Measurements from ENCODE around the gene TMPRSS13. TPM values are rescaled to one million over a fixed set of nuclear protein-coding genes. Genes with fewer than 3 reads are reported as not detected.

TMPRSS13 gene
- total RNA-seq, 8 experiments from 2014 or later: 0.11 to 0.95 (median 0.15) TPM; not detected in 1

GRCh38 chr11:117946842-117947526 is 17.8 kb upstream of the TMPRSS13 start:
- WGBS, 10 experiments: 0 to 50% (median 40%) methylated on average over 1 to 5 of the region's 7 CpGs; no CpG with 5 or more reads in 4 of the 10 experiments
- H3K4me3 ChIP-seq: no peak overlapping the region
- no peak overlapping the region for H3K27ac ChIP-seq
- H3K4me1 ChIP-seq (replicated peaks in 1 of 2): peaks cover 0 to 6% of the 10 kb centered on the region in 2 donors
- ATAC-seq (replicated peaks in 6 of 8): peak; percentile 96 to 100 (median 96)
- in situ Hi-C loops (cut with MboI; ENCODE audit: low pct_unique_long_range_greater_than_20kb in 2 of 9, low sequenced_read_pairs in 9 of 9, unreplicated experiment in 9 of 9): loop anchor here (5.0 to 25.0 kb wide), 6 partner anchors 92 to 510 kb away; no protein-coding TSS in a partner anchor

GRCh38 chr11:117946156-117946841 is 17.1 kb upstream of the TMPRSS13 start:
- no peak overlapping the region for H3K4me3 ChIP-seq
- no peak overlapping the region for H3K27ac ChIP-seq
- peaks cover 0 to 6% of the 10 kb centered on the region in 2 donors for H3K4me1 ChIP-seq (replicated peaks in 1 of 2)
- in situ Hi-C loops (cut with MboI; ENCODE audit: low pct_unique_long_range_greater_than_20kb in 2 of 9, low sequenced_read_pairs in 9 of 9, unreplicated experiment in 9 of 9): loop anchor here (5.0 to 25.0 kb wide), 6 partner anchors 91 to 509 kb away; no protein-coding TSS in a partner anchor
- WGBS, 10 experiments: 70 to 100% (median 100%) methylated on average over 1 to 2 of the region's 5 CpGs; no CpG with 5 or more reads in 7 of the 10 experiments
- peak in 1 of 8 experiments; percentile 15 for ATAC-seq (replicated peaks in 6 of 8)

DNA sequence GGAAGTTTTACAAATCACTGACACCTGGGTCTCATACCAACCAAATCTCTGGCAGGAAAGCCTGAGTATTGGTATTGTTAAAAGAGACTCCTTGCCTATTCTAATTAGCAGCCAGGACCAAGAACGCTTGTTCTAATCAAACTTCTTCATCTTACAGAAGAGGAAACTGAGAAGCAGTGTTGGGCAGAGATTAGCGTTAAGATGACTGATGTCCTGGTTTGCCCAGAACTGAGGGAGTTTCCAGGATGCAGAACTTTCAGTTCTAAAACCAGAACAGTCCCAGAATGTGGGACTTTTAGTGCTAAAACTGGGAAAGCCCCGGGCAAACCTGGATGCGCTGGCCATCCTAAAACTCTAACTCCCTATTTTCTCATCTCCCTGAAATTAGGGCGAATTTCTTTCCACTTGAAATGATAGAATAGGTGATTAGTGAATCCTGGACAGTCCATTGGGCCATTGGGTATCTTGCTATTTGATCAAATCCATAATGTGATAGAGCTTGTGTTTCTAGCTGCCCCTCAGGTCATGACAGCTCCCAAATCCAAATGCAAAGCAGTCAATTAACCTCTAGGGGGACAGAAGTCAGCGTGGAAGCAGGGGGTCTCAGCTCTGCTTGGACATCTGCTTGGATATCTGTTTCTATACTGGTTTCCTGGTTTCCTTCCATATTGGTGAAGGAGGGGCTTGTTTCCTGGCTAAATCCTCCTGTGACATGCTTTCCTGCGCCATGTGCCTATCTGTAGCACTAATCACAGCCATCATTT is 16.0 kb upstream of the TMPRSS13 start:
- 0 to 73% (median 54%) methylated on average over 1 to 6 of the region's 7 CpGs; no CpG with 5 or more reads in 1 of the 10 experiments for WGBS, 10 experiments
- ATAC-seq (replicated peaks in 6 of 8): no peak
- in situ Hi-C loops (cut with MboI; ENCODE audit: low pct_unique_long_range_greater_than_20kb in 2 of 9, low sequenced_read_pairs in 9 of 9, unreplicated experiment in 9 of 9): loop anchor here (5.0 to 25.0 kb wide), 6 partner anchors 90 to 508 kb away; no protein-coding TSS in a partner anchor

DNA sequence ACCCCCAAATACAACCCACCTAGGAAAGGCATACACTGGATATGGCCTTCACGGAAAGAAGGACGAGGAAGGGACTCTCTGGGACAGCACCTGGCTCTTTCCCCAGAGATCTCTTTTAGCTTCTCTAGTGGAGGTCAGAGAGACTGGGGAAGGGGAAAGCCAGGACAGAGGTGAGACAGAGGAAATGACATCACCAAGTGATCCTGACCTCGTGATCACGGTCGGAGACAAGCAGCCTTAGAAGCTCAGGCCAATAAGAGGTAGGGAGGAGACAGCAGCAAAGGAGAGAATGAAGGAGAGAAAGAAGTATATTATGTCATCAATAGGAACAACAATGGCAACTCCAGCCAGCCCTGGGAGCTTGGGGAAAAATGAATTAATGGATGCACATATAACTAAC is 15.4 kb upstream of the TMPRSS13 start:
- Histone ChIP-seq H3K4me3 (no peak overlapping the region), H3K4me1 (replicated peaks in 1 of 2) (peaks cover 0 to 3% of the 10 kb centered on the region in 2 donors), H3K27ac (no peak overlapping the region)
- ATAC-seq (replicated peaks in 6 of 8): no peak
- WGBS, 10 experiments: 28 to 100% (median 73%) methylated on average over 1 to 5 of the region's 5 CpGs; no CpG with 5 or more reads in 2 of the 10 experiments
- in situ Hi-C loops (cut with MboI; ENCODE audit: low pct_unique_long_range_greater_than_20kb in 2 of 9, low sequenced_read_pairs in 9 of 9, unreplicated experiment in 9 of 9): loop anchor here in 8 of 9 experiments (10.0 to 25.0 kb wide), 5 partner anchors 90 to 507 kb away; no protein-coding TSS in a partner anchor

More for the DNA sequence above, 16.0 kb upstream of the TMPRSS13 start:
- Histone ChIP-seq H3K27ac (no peak overlapping the region), H3K4me3 (no peak overlapping the region), H3K4me1 (replicated peaks in 1 of 2) (peaks cover 0 to 3% of the 10 kb centered on the region in 2 donors)

GRCh38 chr11:117941976-117942654 is 12.9 kb upstream of the TMPRSS13 start:
- H3K27ac ChIP-seq: no peak overlapping the region
- in situ Hi-C loops (cut with MboI; ENCODE audit: low pct_unique_long_range_greater_than_20kb in 2 of 9, low sequenced_read_pairs in 9 of 9, unreplicated experiment in 9 of 9): loop anchor here in 8 of 9 experiments (10.0 to 25.0 kb wide), 5 partner anchors 87 to 505 kb away; no protein-coding TSS in a partner anchor
- peaks cover 0 to 3% of the 10 kb centered on the region in 2 donors for H3K4me1 ChIP-seq (replicated peaks in 1 of 2)
- no peak for ATAC-seq (replicated peaks in 6 of 8)
- 10 to 100% (median 70%) methylated on average over 1 to 4 of the region's 6 CpGs; no CpG with 5 or more reads in 1 of the 10 experiments for WGBS, 10 experiments
- H3K4me3 ChIP-seq: no peak overlapping the region

GRCh38 chr11:117941163-117941707 is 12.0 kb upstream of the TMPRSS13 start:
- no peaks in the 10 kb centered on the region for H3K4me1 ChIP-seq (replicated peaks in 1 of 2)
- in situ Hi-C loops (cut with MboI; ENCODE audit: low pct_unique_long_range_greater_than_20kb in 2 of 9, low sequenced_read_pairs in 9 of 9, unreplicated experiment in 9 of 9): loop anchor here in 8 of 9 experiments (10.0 to 25.0 kb wide), 5 partner anchors 86 to 504 kb away; no protein-coding TSS in a partner anchor

DNA sequence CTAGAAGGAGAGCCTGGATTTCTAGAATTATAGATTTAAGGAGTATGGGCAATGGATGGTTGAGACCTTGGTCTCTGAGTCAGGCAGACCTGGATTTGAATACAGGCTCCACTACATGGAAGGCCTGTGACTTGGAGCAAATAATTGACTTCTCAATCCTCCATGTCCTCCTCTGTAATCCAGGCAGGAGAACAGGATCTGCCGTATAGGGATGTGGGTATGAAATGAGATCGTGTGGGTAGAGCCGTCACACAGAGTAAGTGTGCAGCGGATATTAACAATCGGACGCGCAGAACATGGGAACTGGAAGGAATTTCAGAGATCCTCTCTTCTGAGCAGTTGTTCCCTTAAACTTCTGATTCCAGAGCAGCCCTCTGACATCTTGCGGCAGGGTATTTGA is 11.5 kb upstream of the TMPRSS13 start:
- no peak for ATAC-seq (replicated peaks in 6 of 8)
- H3K4me3 ChIP-seq: no peak overlapping the region
- 88 to 100% (median 94%) methylated on average over 2 to 8 of the region's 8 CpGs; no CpG with 5 or more reads in 6 of the 10 experiments for WGBS, 10 experiments
- no peak overlapping the region for H3K27ac ChIP-seq
- in situ Hi-C loops (cut with MboI; ENCODE audit: low pct_unique_long_range_greater_than_20kb in 2 of 9, low sequenced_read_pairs in 9 of 9, unreplicated experiment in 9 of 9): loop anchor here in 8 of 9 experiments (10.0 to 25.0 kb wide), 5 partner anchors 86 to 503 kb away; no protein-coding TSS in a partner anchor
- no peaks in the 10 kb centered on the region for H3K4me1 ChIP-seq (replicated peaks in 1 of 2)

More at GRCh38 chr11:117941163-117941707, 12.0 kb upstream of the TMPRSS13 start:
- no peak overlapping the region for H3K27ac ChIP-seq
- H3K4me3 ChIP-seq: no peak overlapping the region
- ATAC-seq (replicated peaks in 6 of 8): no peak
- 0 to 40% (median 20%) methylated on average over 1 to 2 of the region's 4 CpGs; no CpG with 5 or more reads in 6 of the 10 experiments for WGBS, 10 experiments

DNA sequence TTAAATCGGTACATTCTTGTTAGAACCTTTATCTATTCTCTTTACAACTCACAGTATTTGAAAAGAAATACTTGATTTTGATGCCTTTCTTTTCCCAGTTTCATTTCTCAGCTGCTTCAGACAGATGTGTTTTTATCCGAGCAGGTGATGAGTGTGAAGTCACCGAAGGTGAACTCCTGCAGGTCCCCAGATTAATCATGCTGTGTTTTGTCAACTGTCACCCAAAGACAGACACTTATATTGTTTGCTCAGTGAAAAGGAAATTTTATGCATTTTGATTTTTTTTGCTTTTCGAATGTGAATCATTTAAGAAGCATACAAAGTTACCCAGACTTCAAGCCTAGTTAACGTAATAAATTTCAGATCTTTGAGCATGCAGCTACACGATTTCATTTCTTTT is 7.8 kb upstream of the TMPRSS13 start:
- Histone ChIP-seq H3K4me3 (no peak overlapping the region), H3K4me1 (replicated peaks in 1 of 2) (no peaks in the 10 kb centered on the region), H3K27ac (no peak overlapping the region)
- WGBS, 10 experiments: 10 to 70% (median 59%) methylated on average over 4 to 6 of the region's 6 CpGs; no CpG with 5 or more reads in 1 of the 10 experiments
- in situ Hi-C loops (cut with MboI; ENCODE audit: low pct_unique_long_range_greater_than_20kb in 2 of 9, low sequenced_read_pairs in 9 of 9, unreplicated experiment in 9 of 9): loop anchor here in 4 of 9 experiments (25.0 kb wide), 2 partner anchors 100 to 500 kb away; no protein-coding TSS in a partner anchor
- no peak for ATAC-seq (replicated peaks in 6 of 8)

- 20 to 100% (median 83%) methylated on average over 1 to 11 of the region's 19 CpGs; no CpG with 5 or more reads in 3 of the 10 experiments for WGBS, 10 experiments
- no peak for ATAC-seq (replicated peaks in 6 of 8)
- no peak overlapping the region for H3K27ac ChIP-seq
- no peaks in the 10 kb centered on the region for H3K4me1 ChIP-seq (replicated peaks in 1 of 2)
- no peak overlapping the region for H3K4me3 ChIP-seq
- in situ Hi-C loops (cut with MboI; ENCODE audit: low pct_unique_long_range_greater_than_20kb in 2 of 9, low sequenced_read_pairs in 9 of 9, unreplicated experiment in 9 of 9): loop anchor here in 4 of 9 experiments (25.0 kb wide), 2 partner anchors 97 to 497 kb away; no protein-coding TSS in a partner anchor
These were observed 5.5 kb upstream of the TMPRSS13 start for GRCh38 chr11:117934526-117935307.

DNA sequence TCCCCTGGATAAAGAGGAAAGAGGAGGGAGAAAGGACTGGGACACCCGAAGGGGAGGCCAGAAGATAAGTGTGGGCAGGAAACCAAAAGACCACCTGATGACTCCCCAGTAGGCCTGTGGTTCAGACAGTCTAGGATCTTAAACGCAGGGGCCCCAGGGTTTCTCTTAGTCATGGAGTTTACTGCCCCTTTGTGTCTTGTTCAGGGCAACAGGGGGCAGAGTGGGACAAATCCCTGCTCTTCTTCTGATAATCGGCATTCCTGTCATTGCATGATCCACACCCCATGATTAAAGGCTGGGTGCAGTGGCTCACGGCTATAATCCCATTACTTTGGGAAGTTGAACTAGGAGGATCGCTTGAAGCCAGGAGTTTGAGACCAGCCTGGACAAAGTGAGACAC is 4.7 kb upstream of the TMPRSS13 start:
- ATAC-seq (replicated peaks in 6 of 8): no peak
- Histone ChIP-seq H3K27ac (no peak overlapping the region), H3K4me1 (replicated peaks in 1 of 2) (no peaks in the 10 kb centered on the region), H3K4me3 (no peak overlapping the region)
- in situ Hi-C loops (cut with MboI; ENCODE audit: low pct_unique_long_range_greater_than_20kb in 2 of 9, low sequenced_read_pairs in 9 of 9, unreplicated experiment in 9 of 9): loop anchor here in 4 of 9 experiments (25.0 kb wide), 2 partner anchors 97 to 497 kb away; no protein-coding TSS in a partner anchor
- 17 to 100% (median 48%) methylated on average over 1 to 4 of the region's 5 CpGs; no CpG with 5 or more reads in 2 of the 10 experiments for WGBS, 10 experiments

- Histone ChIP-seq H3K4me3 (no peak overlapping the region), H3K4me1 (replicated peaks in 1 of 2) (no peaks in the 10 kb centered on the region), H3K27ac (no peak overlapping the region)
- WGBS, 10 experiments: 0 to 100% (median 98%) methylated on average over 1 to 4 of the region's 4 CpGs; no CpG with 5 or more reads in 4 of the 10 experiments
- in situ Hi-C loops (cut with MboI; ENCODE audit: low pct_unique_long_range_greater_than_20kb in 2 of 9, low sequenced_read_pairs in 9 of 9, unreplicated experiment in 9 of 9): loop anchor here in 4 of 9 experiments (25.0 kb wide), 2 partner anchors 96 to 496 kb away; no protein-coding TSS in a partner anchor
- ATAC-seq (replicated peaks in 6 of 8): no peak
These were observed 4.3 kb upstream of the TMPRSS13 start for GRCh38 chr11:117933475-117933874.
